HT-29 (cell line): ENCODE results near the gene ABCC3. TPM values are rescaled to one million over a fixed set of nuclear protein-coding genes. Genes with fewer than 3 reads are reported as not detected.
"Not testable (repeated sequence)": the region's sequence is repeated elsewhere in the genome, so short reads cannot be mapped to it uniquely, and the experiment has no call there.

Experiments used
- DNase-seq: peaks from one replicate; pipeline ENCODE4 v3.0.0-alpha.2; 2015; ENCODE audit warnings: low spot score
- total RNA-seq: library from RNA; depleted of rRNA; stranded (reverse); fragments of >200 nt; shearing (Covaris generic); gene quantifications from 2 replicates; pipeline ENCODE4 v1.2.3, GENCODE V29; 2014

The ABCC3 gene
- total RNA-seq, 1 experiment from 2014 or later, result 286 TPM

DNA sequence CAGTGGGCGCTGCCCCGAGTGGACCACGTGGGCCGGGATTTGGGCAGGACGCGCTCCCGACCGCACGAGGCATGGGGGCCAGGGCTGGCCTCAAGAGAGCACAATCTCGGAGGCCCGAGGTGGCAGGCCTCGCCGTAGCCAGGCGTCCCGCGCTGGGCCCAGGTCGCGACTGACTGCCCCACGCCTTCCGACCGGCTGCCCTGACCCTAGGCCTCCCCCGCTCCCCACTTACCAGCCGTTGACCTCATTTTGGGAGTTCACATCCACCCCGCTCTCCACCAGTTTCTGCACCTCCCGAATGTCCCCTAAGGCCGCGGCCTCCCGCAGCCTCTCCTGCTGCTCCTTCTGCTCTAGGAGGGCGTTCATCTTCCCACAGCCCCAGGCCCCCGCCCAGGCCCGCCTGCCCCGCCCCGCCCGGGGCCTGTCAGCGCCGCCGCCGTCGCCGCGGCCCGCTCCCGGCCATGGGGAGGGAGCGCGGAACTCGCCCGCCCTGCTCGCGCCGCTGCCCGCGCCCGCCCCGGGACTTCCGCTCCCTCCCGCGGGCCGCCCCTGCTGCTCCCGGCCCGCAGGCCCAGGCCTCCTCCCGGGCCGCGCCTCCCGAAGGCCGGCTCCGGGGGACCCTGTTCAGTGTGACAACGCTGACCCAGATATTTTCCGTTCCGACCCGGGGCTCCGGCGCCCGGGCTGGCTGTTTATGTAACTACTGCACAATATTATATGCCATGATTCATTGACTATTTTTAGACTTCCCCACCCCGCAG lies 72.8 kb downstream of the ABCC3 start, which contains the start of gene ANKRD40:
Gene ANKRD40 (minus strand): TSS at position 626 of the 761 bp plus-strand sequence. CDS start 260 bp downstream, at position 366.
- peak; percentile 94 for DNase-seq

DNA sequence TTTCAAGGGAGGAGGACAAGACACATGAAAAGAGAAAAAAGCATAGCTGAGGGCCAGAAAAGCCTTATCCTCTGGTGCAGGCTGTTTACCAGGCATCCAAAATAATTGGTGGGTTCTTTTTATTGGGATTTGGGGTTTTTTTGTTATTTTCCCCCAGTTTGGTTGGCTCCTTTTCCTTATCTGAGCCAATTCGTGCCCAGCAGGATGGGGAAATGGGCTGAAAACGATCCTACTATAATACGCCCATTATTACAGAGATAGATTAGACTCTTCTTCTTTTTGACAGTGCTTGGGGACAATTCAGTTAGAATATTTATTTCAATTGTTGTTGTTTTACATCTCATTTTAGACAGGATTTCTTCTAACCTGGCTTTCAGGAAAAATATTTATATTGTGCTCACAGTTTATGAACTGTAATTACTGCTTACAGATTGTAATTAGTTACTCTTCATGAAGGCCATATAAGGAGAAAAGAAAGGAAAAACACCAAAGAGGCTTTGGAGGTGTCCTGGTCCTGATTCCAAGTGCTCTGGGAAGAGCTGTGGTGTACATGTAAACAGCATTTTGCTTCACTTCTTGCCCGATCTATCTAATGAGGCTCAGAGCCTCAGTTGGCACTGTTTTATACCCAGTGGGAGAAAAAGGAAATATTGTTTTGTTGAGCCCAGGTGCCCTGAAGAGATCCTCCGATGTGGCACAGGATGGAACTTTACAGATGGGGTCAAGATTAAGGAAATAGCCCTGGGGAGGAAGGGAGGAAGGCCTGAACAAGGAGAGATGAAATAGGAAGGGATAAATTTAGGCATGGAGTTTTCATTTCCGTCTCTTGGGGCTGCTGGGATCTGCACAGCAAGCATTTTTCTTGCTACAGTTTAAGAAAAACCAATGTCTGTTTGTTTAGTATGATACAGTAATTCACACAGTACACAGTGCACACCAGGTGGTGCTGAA lies 73.6 kb downstream of the ABCC3 start:
- DNase-seq, result peak; percentile 63

- DNase-seq, result not testable (repeated sequence)
These were observed 74.4 kb downstream of the ABCC3 start for GRCh38 chr17:50709053-50709452.

DNA sequence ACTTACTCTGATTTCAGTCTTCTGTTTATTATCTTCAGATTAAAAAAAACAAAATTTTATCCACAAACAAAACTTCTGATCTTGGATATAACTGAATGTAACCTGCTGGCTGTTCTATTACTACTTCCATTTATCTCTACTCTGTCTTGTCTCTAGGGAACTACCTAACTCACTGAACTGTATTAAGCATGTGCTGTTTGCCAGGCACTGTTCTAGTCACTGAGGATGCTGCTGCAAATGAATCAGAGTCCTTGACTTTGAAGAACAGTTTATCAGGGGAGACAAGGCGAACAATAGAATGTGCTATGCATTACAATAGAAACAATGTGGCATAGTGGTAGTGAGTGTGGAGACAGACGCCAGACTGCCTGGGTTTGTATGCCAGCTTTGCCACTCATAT lies 75.3 kb downstream of the ABCC3 start:
- no peak for DNase-seq

- no peak for DNase-seq
These were observed 76.0 kb downstream of the ABCC3 start for GRCh38 chr17:50710650-50711049.

GRCh38 chr17:50712641-50713040 lies 78.0 kb downstream of the ABCC3 start:
- no peak for DNase-seq

DNA sequence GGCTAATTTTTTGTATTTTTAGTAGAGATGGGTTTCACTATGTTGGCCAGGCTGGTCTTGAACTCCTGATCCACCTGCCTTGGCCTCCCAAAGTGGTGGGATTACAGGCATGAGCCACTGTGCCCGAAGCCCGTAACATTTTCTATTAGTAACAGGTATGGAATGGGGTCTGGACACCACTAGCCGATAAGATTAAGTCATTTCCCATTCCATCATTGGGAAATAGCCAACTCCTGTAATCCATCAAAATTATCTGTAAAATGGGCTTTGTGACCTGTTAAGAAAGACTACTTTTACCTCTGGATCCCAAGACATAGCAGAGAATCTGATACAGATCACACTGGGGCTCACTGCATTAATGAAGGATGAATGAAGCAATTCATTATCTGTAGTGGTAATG lies 80.8 kb downstream of the ABCC3 start:
- no peak for DNase-seq

DNA sequence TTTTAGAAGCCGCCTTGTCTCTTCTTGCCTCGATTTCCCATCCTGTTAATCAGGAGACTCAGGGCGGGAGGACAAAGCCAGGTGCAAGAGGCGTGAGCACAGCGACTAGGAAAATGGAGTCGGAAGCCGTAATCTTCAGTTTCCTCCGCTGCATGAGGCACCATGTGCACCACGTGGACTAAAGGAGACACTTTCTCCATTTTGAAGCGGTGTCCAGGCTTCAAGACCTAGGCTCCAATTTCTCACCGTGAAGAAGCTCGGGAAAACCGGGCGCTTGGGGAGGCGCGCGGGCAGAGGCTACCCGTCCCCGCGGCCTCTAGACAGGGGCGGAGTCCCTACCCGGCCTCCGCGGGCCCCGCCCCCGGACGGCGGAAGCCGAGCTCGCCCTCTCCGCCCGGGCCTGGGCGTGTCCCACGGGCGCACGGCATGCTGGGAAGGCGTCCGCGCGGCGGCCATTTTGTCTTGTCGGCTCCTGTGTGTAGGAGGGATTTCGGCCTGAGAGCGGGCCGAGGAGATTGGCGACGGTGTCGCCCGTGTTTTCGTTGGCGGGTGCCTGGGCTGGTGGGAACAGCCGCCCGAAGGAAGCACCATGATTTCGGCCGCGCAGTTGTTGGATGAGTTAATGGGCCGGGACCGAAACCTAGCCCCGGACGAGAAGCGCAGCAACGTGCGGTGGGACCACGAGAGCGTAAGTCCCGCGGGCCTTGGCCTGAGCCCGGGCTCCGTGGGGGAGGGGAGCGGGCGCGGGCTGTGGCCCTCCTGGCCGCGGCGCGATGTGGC lies 84.7 kb downstream of the ABCC3 start, which contains the start of gene LUC7L3:
Gene LUC7L3 (plus strand): TSS at position 460 of the 780 bp plus-strand sequence. CDS start 130 bp downstream, at position 590.
- DNase-seq, result peak; percentile 95

DNA sequence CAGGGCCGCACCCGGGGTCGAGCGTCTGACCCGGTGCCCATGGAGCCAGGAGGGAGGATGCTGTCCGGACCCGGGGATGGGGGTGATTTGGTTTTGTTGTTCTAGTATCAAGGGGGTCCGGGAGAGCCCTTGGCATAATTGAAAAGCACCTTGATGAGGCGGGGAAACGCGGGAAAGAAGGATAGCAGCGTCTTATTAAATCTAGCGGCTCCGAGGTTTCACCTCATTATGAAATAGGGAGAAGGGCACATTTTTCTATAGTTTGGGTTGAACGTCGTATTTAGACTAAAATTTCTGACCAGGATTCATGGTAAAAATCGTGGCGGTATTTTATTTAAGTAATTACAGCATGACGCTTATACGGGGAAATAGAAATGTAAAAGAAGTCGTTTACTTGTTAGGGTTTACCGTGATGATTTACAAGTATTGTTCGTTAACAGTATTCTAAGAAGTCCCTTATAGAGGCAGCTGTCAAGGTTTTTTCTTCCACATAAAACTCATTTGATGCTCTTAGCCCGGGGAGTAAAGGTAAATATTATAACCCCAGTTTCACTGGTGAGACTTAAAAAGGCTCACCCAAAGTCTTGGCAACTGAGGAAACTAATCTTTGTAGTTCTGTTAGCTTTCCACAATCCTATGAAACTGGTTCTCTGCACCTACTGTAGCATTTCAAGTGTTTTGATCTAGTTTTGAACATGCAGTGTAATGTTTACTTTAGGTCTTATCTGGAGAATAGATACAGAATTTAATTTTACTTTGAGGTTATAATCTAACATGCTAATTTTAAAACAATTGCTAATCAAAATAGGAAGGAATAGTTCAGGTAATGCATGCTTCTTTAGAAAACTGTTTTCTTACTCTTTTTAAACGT lies 85.5 kb downstream of the ABCC3 start:
- peak; percentile 35 for DNase-seq

- peak; percentile 25 for DNase-seq
These were observed 86.7 kb downstream of the ABCC3 start for GRCh38 chr17:50721194-50722010.

GRCh38 chr17:50722746-50723145 lies 88.1 kb downstream of the ABCC3 start:
- DNase-seq, result no peak

- DNase-seq, result not testable (repeated sequence)
These were observed 89.9 kb downstream of the ABCC3 start for GRCh38 chr17:50724622-50725021.

- no peak for DNase-seq
These were observed 91.3 kb downstream of the ABCC3 start for GRCh38 chr17:50725769-50726655.

- no peak for DNase-seq
These were observed 93.4 kb downstream of the ABCC3 start for GRCh38 chr17:50728112-50728429.

DNA sequence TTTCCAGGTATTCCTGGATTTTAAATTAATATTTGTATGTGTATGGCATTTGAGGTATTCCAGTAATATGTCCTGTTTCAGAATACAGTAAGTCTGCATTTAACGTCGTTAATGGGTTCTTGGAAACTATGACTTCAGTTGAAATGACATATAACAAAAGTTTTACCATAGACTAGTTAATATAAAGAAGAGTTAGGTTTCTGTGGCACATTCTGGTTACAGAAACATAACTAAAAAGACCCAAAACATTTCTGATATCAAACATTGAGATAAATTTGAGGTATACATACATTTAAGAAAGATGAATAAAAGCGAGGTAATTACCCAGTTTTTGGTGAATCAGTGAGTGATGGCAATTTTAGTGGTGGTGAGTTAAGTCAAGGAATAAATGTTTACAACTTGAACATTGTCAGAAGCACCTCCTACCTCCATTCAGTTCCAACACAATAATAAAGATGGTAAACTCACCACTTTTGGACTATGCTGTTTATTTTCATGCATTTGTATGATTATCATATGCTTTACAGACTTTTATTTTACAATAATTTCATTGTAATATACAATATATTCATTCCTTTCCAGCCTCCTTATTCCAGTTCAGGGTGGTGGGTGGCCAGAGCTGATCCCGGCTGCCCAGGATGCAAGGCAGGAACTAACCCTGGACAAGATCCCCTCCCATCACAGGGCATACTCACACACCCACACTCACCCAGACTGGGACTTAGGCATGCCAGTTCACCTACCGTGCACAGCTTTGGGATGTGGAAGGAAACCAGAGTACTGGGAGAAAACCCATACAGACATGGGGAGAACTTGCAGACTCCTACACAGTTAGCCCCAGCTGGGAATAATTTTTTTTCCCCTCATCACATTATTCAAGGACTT lies 94.4 kb downstream of the ABCC3 start:
- no peak for DNase-seq

DNA sequence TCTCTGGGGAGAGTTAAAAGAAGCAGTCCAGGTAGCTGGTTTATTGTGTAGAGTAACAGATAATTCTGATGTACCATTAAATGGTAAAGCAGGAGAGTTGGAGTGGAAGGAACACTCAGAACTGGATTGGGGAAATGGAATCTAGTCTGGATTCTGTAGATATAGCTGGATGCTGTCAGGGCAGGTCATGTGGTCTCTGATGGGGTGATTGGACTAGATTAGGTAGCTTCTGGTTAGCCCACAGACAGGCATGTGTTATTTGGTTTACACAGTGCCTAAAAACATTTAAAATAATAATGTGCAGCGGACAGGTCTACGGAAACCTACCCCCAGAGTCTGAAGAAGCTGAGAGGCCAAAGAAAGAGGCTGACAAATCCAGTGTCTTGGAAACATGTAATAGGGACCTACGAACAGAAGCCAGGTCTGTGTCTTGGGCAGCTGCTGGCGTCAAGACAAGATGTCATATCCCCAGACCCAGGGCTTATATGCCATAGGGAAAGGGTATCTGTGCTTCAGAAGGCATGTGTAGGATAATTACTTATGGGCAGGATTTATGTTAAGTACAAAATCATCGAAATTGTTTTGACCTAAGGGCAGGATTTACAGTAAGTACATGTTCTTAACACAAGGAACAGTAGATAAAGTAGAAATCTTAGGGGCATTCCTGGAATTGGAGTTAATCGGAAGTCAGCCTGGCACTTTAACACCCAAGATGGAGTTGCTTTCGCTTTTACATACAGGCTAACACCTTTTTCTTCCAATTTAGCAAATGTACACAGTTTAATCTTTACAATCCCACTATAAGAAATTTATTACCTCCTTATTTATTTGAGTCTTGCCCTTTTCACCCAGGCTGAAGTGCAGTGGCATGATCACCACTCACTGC lies 97.1 kb downstream of the ABCC3 start:
- DNase-seq, result no peak

DNA sequence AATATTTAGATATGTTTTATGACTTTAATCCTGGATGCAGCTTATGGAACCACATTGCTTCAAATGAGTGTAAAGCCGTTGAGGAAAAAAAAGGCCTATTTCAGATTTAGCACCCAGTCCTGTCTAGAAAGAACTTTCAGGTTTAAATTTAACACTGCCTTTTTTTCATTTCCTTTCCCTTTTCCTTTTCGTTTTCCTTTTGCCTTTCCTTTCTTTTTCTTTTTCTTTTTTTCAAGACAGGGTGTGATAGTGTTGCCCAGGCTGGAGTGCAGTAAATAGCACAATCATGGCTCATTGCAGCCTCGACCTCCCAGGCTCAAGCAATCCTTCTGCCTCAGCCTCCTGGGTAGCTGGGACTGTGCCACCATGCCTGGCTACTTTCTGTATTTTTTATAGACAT lies 100.6 kb downstream of the ABCC3 start:
- no peak for DNase-seq
